NCI-H345 treated with DMSO at 0.1 percent for 48 hours (cell line): ENCODE data around the gene VTA1.
"Not testable (repeated sequence)": the region's sequence is repeated elsewhere in the genome, so short reads cannot be mapped to it uniquely, and the experiment has no call there.

Experiments used
- DNase-seq: peaks from one replicate; lab custom pipeline; 2025; ENCODE audit not compliant: unreplicated experiment; lab: John Stamatoyannopoulos, UW

VTA1 gene

GRCh38 chr6:142225115-142225514 is 78.1 kb downstream of the VTA1 start:
- no peak for DNase-seq

- no peak for DNase-seq
Observed at GRCh38 chr6:142225552-142225951, 78.5 kb downstream of the VTA1 start.

- no peak for DNase-seq
Observed at GRCh38 chr6:142226731-142227130, 79.7 kb downstream of the VTA1 start.

GRCh38 chr6:142229518-142230270 is 82.6 kb downstream of the VTA1 start:
- not testable (repeated sequence) for DNase-seq

GRCh38 chr6:142232206-142233044 is 85.4 kb downstream of the VTA1 start:
- peak; percentile 4 for DNase-seq

- no peak for DNase-seq
Observed at GRCh38 chr6:142233945-142234682, 87.1 kb downstream of the VTA1 start.

GRCh38 chr6:142235272-142235671 is 88.2 kb downstream of the VTA1 start:
- DNase-seq: no peak

GRCh38 chr6:142235791-142236190 is 88.7 kb downstream of the VTA1 start:
- DNase-seq: no peak

- no peak for DNase-seq
Observed at GRCh38 chr6:142236691-142237090, 89.6 kb downstream of the VTA1 start.

GRCh38 chr6:142238881-142239280 is 91.8 kb downstream of the VTA1 start:
- DNase-seq: no peak

- DNase-seq: no peak
Observed at GRCh38 chr6:142240179-142240578, 93.1 kb downstream of the VTA1 start.

GRCh38 chr6:142241061-142241460 is 94.0 kb downstream of the VTA1 start:
- DNase-seq: no peak

GRCh38 chr6:142242269-142242668 is 95.2 kb downstream of the VTA1 start:
- no peak for DNase-seq

GRCh38 chr6:142246960-142247359 is 99.9 kb downstream of the VTA1 start:
- DNase-seq: no peak

GRCh38 chr6:142249266-142249665 is 102.2 kb downstream of the VTA1 start:
- no peak for DNase-seq

- DNase-seq: no peak
Observed at GRCh38 chr6:142251930-142252445, 104.9 kb downstream of the VTA1 start.

GRCh38 chr6:142254513-142254912 is 107.5 kb downstream of the VTA1 start:
- no peak for DNase-seq

GRCh38 chr6:142255785-142256184 is 108.7 kb downstream of the VTA1 start:
- DNase-seq: no peak

GRCh38 chr6:142258305-142258704 is 111.2 kb downstream of the VTA1 start:
- DNase-seq: no peak

- no peak for DNase-seq
Observed at GRCh38 chr6:142258757-142259156, 111.7 kb downstream of the VTA1 start.

- no peak for DNase-seq
Observed at GRCh38 chr6:142260748-142261147, 113.7 kb downstream of the VTA1 start.
